ENCODE data around the gene HES7. TPM values are rescaled to one million over a fixed set of nuclear protein-coding genes. Genes with fewer than 3 reads are reported as not detected.

Gene HES7
- total and polyA plus RNA-seq, 9 of the 15 experiments (the other 6 are each of a cell fraction or from before 2014, with no cell fraction given), result 0.03 to 1.7 (median 0.14) TPM; not detected in 1

- TF ChIP-seq EZH2 (IDR thresholded peaks at IDR 0.05; ENCODE audit: borderline replicate concordance, low read depth, low read length) (no peak), MECOM (CRISPR knock-in tag; IDR thresholded peaks at IDR 0.05) (no peak)
Measured at GRCh38 chr17:8138672-8139371, 14.9 kb upstream of the HES7 start (continued).

GRCh38 chr17:8138374-8138671 lies 14.4 kb upstream of the HES7 start:
- no peaks in the 10 kb centered on the region for H3K79me2 ChIP-seq (ENCODE audit: control insufficient read depth, insufficient read depth, low read length)
- H4K20me1 ChIP-seq (replicated peaks; ENCODE audit: control insufficient read depth, insufficient read depth, low read length), result 0 out of 2 replicates have a peak, but pooled peaks cover 2% of the 10 kb centered on the region
- peak overlapping the region; percentile 90 for H2AFZ ChIP-seq (ENCODE audit: low read depth, low read length)
- peak overlapping the region; percentile 86 to 87; a peak in 3 of 4 replicates for H3K9ac ChIP-seq (ENCODE audit: insufficient read depth in 1 of 2, low read depth in 2 of 2, low read length in 2 of 2)
- 0% methylated on average over 7 of the region's 7 CpGs for WGBS (ENCODE audit: insufficient coverage, low coverage, missing lambda C conversion rate)
- peaks cover 30% of the 10 kb centered on the region; the same call in 1 of the 3 replicates for H3K36me3 ChIP-seq (ENCODE audit: control insufficient read depth, insufficient read depth, low read length)
- H3K4me3 ChIP-seq, result peak overlapping the region; percentile 59
- POLR2A ChIA-PET, result interaction anchor here (0.6 to 2.8 kb wide), 7 partner anchors 11 to 83 kb away, joined by 3 to 14 read pairs (median 5); no protein-coding TSS in a partner anchor
- peaks cover 6 to 30% of the 10 kb centered on the region in 2 experiments; a peak in 4 of 5 replicates for H3K4me1 ChIP-seq (replicated peaks in 1 of 2; ENCODE audit: control insufficient read depth in 2 of 2, insufficient read depth in 2 of 2, low read length in 2 of 2)
- no peak for FAIRE-seq
- no peaks in the 10 kb centered on the region for H3K9me3 ChIP-seq (replicated peaks; ENCODE audit: control insufficient read depth, insufficient read depth, low read depth, low read length)
- no peaks in the 10 kb centered on the region for H3K9me1 ChIP-seq (ENCODE audit: control insufficient read depth, insufficient read depth, low read length)
- intact Hi-C loops (cut with micrococcal nuclease) (loop anchor here (1.0 to 5.0 kb wide), 6 partner anchors 18 to 164 kb away; no protein-coding TSS in a partner anchor), in situ Hi-C loops (cut with MboI) (no loop called here)
- CTCF ChIA-PET (ENCODE audit: low intra/inter-chr PET ratio), result interaction anchor here (0.6 to 1.4 kb wide), 3 partner anchors 17 to 99 kb away, joined by 3 to 4 read pairs (median 3); no protein-coding TSS in a partner anchor
- ATAC-seq, result no peak
- H3K27me3 ChIP-seq (ENCODE audit: control insufficient read depth in 2 of 2, insufficient read depth in 2 of 2, low read length in 2 of 2), result no peaks in the 10 kb centered on the region
- H3K27ac ChIP-seq (ENCODE audit: extremely low read depth, low read depth, low read length), result peak overlapping the region; percentile 95
- no peak for DNase-seq (ENCODE audit: extremely low read depth in 1 of 4, low spot score in 3 of 4)
- no TSS peak for BruUV-seq (replicated peaks)
- H3K4me2 ChIP-seq (ENCODE audit: insufficient read depth, low read length), result peak overlapping the region; percentile 92
- no peak for TF ChIP-seq MGA (IDR thresholded peaks at IDR 0.05)

Data from K562 (cell line).